K562 (cell line): Measurements from ENCODE around the gene ATF3.

Experiments
- CAMTA2 ChIP-seq: fragments of 250-450 bp; sonication (Bioruptor Pico); conservative IDR thresholded peaks from 2 replicates; pipeline ENCODE4 v1.5.1; 2022
- FOXK2 ChIP-seq, 2 experiments: fragments of 450-650 bp; IDR thresholded peaks in 1 of 2; conservative IDR thresholded peaks in 1 of 2; 2 replicates each; pipeline ENCODE4 v1.6.1; 2016; ENCODE audit warnings: low read depth in 2 of 2, mild to moderate bottlenecking in 1 of 2
- GABPA ChIP-seq: fragments of 200-800 bp; sonication (Bioruptor generic); conservative IDR thresholded peaks from 2 replicates; pipeline ENCODE4 v1.6.1; 2016; ENCODE audit warnings: low read depth, missing genetic modification characterization, missing compliant biosample characterization
- JUND ChIP-seq, 2 experiments: IDR thresholded peaks; 2 replicates in 1 of 2; 3 replicates in 1 of 2; pipeline ENCODE4 v1.6.1; 2011; ENCODE audit warnings: borderline replicate concordance in 2 of 2, low read depth in 2 of 2, low read length in 2 of 2, improper control_type of control experiment in 1 of 2, missing biosample characterization in 1 of 2, missing genetic modification characterization in 1 of 2, missing genetic modification reagents in 1 of 2
- NR1H2 ChIP-seq: sonication (generic); formaldehyde crosslinking; IDR thresholded peaks from 2 replicates; pipeline ENCODE4 v1.4.0; 2020; ENCODE audit warnings: mild to moderate bottlenecking, missing genetic modification reagents
- NRF1 ChIP-seq, 2 experiments: fragments of 450-650 bp; IDR thresholded peaks in 1 of 2; conservative IDR thresholded peaks in 1 of 2; 2 replicates each; pipeline ENCODE4 v1.6.1; 2014; ENCODE audit warnings: mild to moderate bottlenecking in 2 of 2
- POLR2AphosphoS5 ChIP-seq: IDR thresholded peaks from 2 replicates; pipeline ENCODE4 v1.6.1; 2011; ENCODE audit warnings: mild to moderate bottlenecking, low read depth, low read length, moderate library complexity; ENCODE audit not compliant: control insufficient read depth, insufficient read depth
- RBFOX2 ChIP-seq: fragments of 200-400 bp; formaldehyde crosslinking; IDR thresholded peaks from 2 replicates; pipeline ENCODE4 v1.6.1; 2017; ENCODE audit warnings: low read depth, mild to moderate bottlenecking, low read length, moderate library complexity
- RERE ChIP-seq: sonication (generic); formaldehyde crosslinking; IDR thresholded peaks from 2 replicates; pipeline ENCODE4 v1.8.0; 2023; ENCODE audit warnings: missing genetic modification reagents, mild to moderate bottlenecking, borderline replicate concordance
- SIN3A ChIP-seq, 2 experiments: fragments of 150-350 bp in 1 of 2; IDR thresholded peaks; 2 replicates each; pipeline ENCODE4 v1.6.1; 2011 to 2016; ENCODE audit warnings: borderline replicate concordance in 2 of 2, low read depth in 2 of 2, low read length in 2 of 2, mild to moderate bottlenecking in 2 of 2, moderate library complexity in 2 of 2; ENCODE audit not compliant: control insufficient read depth in 1 of 2
- ZBTB43 ChIP-seq: sonication (generic); formaldehyde crosslinking; IDR thresholded peaks from 2 replicates; pipeline ENCODE4 v1.8.0; 2023; ENCODE audit warnings: mild to moderate bottlenecking, missing genetic modification reagents
- ZNF431 ChIP-seq: sonication (generic); formaldehyde crosslinking; IDR thresholded peaks from 2 replicates; pipeline ENCODE4 v1.8.0; 2022; ENCODE audit warnings: mild to moderate bottlenecking, missing genetic modification reagents
- ZNF589 ChIP-seq: fragments of 200-800 bp; sonication (Bioruptor generic); IDR thresholded peaks from 2 replicates; pipeline ENCODE4 v1.6.1; 2016; ENCODE audit warnings: low read depth, missing genetic modification characterization, missing compliant biosample characterization
- TF ChIP-seq, protein P1 (sequence below): fragments of 250-450 bp; sonication (Bioruptor Pico); IDR thresholded peaks from 2 replicates; pipeline ENCODE4 v1.4.0; 2020

GRCh38 chr1:212634252-212634651 lies 25.7 kb downstream of the ATF3 start:
- no peak for TF ChIP-seq ZNF431 (CRISPR knock-in tag)
- TF ChIP-seq ZNF589 (CRISPR knock-in tag) = no peak
- TF ChIP-seq JUND (IDR thresholded peaks at IDR 0.05; ENCODE audit: borderline replicate concordance, low read depth, low read length) = no peak
- no peak for TF ChIP-seq JUND (tag; IDR thresholded peaks at IDR 0.05; ENCODE audit: borderline replicate concordance, low read depth, low read length)
- TF ChIP-seq POLR2AphosphoS5 = no peak
- TF ChIP-seq RERE (CRISPR knock-in tag) = no peak
- TF ChIP-seq GABPA (tag) = no peak
- TF ChIP-seq NRF1 (conservative IDR thresholded peaks at IDR 0.05 in 1 of 2, IDR thresholded peaks at IDR 0.05 in 1 of 2) = no peak
- no peak for TF ChIP-seq SIN3A (IDR thresholded peaks at IDR 0.05; ENCODE audit: borderline replicate concordance in 2 of 2, control insufficient read depth in 1 of 2, low read depth in 2 of 2, low read length in 2 of 2)
- TF ChIP-seq FOXK2 (conservative IDR thresholded peaks at IDR 0.05 in 1 of 2, IDR thresholded peaks at IDR 0.05 in 1 of 2; ENCODE audit: low read depth in 2 of 2) = no peak
- TF ChIP-seq ZBTB43 (CRISPR knock-in tag) = no peak
- TF ChIP-seq RBFOX2 = no peak
- TF ChIP-seq, protein P1, sequence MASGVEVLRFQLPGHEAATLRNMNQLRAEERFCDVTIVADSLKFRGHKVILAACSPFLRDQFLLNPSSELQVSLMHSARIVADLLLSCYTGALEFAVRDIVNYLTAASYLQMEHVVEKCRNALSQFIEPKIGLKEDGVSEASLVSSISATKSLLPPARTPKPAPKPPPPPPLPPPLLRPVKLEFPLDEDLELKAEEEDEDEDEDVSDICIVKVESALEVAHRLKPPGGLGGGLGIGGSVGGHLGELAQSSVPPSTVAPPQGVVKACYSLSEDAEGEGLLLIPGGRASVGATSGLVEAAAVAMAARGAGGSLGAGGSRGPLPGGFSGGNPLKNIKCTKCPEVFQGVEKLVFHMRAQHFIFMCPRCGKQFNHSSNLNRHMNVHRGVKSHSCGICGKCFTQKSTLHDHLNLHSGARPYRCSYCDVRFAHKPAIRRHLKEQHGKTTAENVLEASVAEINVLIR (CRISPR knock-in tag) = no peak
- TF ChIP-seq NR1H2 (CRISPR knock-in tag) = no peak
- TF ChIP-seq CAMTA2 = no peak
